ENCODE data around the gene CACNB1.
"Not testable (repeated sequence)": the region's sequence is repeated elsewhere in the genome, so short reads cannot be mapped to it uniquely, and the experiment has no call there.

Gene CACNB1

DNA sequence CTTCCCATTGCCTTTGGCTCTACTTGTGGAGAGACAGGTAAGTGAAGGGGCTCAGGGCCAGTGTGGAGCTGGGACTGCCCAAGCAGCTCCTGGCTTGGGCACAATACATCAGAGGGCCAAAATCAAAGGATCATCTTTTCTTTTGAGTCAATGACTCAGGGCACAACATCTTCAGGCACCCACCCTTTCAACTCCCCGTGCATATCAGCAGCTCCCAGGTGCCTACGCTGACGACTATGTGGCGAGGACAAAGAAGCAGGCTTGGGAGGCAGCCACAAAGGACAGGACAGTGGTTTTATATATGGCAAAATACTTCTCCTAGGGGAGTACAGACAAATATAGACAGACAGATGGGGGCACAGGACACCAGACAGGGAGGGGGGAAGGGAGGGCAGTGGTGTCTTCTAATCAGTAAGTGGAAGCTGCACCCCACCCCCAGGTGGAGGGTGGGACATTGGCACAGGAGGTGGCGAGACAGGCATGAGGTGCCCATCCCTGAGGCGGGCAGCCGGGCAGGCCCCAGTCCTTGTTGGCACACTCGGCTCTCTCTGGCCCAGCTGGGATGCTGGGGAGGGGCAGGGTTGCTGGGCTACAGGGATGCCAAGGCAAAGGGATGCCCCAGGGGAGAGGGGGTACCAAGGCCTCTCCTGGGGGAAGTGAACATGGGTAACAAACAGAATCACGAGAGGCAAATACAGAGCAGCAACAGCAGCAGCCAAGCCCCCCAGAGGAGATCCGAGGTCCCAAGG lies 23.8 kb downstream of the CACNB1 start:
- no peak for DNase-seq

DNA sequence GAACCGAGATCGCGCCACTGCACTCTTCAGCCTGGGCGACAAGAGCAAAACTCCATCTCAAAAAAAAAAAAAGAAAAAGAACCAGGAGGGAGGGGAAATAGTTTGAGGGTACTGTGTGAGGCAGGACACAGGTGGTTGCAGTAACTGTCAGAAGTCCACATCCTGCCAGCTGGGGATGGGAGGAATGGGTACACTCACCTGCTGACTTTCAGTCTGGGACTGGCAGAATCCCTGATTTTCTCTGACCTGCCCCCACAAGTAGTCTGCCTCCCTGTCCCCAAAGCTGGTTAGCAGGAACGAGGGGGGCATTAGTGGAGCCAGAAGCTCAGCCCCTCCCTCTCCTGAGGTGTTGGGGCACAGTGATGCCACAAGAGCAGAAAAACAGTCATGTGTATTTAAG lies 24.4 kb downstream of the CACNB1 start:
- DNase-seq: no peak

DNA sequence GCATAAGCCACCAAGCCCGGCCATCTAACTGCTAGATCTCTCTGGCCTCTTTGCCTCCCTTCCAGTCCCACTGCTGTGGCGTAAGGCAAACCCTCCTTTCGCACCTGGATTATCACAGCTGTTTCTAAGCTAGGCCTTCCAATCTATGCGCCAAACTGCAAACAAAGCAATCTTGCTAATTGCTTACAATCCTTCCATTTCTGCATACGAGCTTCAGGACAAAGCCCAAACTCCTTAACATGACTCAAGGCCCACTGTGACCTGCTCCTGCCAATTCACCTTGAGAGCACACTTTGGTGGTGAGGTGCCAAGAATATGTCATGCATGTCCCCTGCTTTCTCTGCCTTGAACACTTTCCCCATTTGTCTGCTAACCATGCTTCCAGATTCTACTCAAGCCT lies 25.5 kb downstream of the CACNB1 start:
- no peak for DNase-seq

DNA sequence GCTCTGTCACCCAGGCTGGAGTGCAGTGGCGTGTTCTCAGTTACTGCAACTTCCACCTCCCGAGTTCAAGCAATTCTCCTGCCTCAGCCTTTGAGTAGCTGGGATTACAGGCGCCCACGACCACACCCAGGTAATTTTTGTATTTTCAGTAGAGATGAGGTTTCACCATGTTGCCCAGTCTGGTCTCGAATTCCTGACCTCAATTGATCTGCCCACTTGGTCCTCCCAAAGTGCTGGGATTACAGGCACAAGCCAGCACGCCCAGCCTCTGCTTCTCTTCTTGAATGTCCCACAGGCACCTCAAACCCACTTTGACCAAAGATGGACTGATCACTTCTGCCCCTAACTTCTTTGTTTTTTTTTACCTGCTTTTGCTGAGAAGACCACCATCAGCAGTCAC lies 26.9 kb downstream of the CACNB1 start:
- DNase-seq: no peak

DNA sequence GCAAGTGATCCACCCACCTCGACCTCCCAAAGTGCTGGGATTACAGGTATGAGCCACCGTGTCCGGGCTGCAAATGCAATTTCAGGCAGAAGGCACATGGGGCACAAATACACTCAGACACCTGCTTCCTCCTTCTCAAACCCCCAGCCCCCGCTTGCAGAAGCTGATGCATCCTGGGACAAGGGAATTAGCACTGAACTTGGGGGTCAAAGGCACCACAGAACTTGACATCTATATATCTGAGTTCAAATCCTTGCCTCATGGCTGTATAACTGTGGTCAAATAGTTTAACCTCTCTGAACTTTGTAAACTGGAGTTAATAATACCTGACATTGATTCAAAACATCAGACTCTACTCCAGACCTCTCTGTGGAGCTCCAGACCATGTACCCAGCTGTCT lies 27.4 kb downstream of the CACNB1 start:
- DNase-seq: no peak

DNA sequence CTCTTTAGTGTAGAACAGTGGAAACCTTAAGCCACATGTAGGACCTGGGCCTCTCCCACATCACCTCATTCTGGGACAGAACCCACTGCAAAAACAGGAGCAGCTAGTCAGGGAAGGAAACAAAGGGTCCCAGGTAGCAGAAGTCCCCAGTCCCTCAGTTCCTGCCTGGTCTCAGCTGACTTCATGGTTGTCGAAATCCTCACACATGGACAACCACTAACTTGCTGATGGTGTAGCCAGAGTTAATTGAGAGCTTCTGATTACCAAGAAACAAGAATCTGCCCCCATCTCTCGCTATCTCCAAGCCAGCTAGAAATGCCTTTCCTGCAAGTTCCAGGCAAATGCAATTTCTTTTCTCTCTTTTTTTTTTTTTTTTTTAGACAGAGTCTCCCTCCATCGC lies 28.0 kb downstream of the CACNB1 start:
- no peak for DNase-seq

DNA sequence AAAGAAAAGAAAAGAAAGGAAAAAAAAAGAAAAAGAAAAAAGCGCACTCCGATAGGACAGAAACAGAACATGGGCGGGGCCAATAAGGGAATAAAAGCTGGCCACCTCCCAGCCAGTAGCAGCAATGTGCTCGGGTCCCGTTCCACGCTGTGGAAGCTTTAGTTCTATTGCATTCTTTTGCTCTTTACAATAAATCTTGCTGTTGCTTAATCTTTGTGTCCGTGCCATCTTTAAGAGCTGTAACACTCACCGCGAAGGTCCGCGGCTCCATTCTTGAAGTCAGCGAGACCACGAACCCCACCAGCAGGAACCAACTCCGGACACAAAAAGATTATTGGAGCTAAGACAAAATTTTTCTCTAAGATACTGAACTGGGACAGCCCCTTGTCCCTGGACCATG lies 28.4 kb downstream of the CACNB1 start:
- no peak for DNase-seq

DNA sequence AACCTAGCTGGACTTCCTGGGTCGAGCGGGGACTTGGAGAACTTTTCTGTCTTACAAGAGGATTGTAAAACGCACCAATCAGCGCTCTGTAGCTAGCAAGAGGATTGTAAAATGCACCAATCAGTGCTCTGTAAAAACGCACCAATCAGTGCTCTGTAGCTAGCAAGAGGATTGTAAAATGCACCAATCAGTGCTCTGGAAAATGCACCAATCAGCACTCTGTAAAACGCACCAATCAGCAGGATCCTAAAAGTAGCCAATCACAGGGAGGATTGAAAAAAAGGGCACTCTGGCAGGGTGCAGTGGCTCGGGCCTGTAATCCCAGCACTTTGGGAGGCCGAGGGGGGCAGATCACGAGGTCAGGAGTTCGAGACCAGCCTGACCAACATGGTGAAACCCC lies 29.0 kb downstream of the CACNB1 start:
- DNase-seq: not testable (repeated sequence)

DNA sequence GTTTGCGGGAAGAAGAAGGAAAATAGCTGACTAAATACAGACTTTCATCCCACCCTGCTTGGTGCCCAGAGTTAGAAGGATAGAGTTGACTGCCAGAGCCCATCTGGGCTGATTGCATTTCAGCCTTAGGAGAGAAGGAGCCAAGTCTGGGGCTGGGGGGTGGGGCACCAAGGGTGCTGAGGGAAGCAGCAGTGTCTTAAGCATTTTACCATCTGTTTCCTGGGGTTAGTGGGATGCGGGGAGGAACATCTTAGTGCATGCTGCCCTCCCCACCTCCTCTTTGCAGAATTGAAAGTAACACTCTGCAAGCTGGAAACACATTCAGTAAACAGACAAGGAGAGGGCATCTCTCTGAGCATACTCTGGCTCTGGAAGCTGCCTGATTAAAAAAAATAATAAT lies 30.0 kb downstream of the CACNB1 start:
- no peak for DNase-seq

DNA sequence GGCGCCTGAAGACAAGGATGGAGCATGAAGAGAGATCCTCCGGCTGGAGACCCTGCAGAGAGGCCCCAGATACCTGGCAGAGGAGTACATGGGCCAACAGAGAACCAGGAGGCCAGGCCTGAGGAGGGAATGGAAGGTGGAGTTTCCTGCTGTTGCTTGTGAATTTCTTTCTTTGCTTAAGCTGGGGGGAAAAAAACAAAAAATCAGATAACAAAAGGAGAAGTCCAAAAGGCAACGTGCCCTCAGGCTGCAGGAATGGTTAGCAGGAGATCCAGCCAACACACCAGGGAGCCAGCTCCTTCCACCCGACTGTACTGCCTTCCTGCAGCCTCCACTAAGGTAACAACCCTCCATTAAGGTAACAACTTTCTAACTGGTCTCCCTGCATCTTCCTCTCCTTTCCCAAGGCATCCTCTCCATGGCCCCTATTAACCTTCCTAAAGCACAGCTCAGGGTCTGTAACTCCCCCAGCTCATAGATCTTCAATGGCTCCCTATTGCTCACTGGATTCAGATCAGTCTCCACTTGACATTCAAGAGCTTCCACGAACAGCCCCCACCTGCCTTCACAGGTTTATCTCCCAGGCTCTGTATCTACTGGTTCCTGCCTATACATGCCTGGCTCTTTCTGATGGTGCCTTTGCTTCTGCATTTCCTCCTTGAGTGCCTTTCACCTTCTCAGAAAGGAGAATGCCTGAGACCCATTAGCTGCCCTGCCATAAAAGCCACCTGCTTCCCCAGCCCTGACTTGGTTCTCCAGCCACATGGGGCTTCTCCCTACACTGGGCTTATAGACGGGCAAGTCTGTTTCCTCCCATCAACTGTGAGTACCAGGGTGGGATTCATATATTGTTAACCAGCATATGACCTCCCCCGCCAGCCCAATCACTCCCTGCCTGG lies 30.8 kb downstream of the CACNB1 start:
- DNase-seq: no peak

DNA sequence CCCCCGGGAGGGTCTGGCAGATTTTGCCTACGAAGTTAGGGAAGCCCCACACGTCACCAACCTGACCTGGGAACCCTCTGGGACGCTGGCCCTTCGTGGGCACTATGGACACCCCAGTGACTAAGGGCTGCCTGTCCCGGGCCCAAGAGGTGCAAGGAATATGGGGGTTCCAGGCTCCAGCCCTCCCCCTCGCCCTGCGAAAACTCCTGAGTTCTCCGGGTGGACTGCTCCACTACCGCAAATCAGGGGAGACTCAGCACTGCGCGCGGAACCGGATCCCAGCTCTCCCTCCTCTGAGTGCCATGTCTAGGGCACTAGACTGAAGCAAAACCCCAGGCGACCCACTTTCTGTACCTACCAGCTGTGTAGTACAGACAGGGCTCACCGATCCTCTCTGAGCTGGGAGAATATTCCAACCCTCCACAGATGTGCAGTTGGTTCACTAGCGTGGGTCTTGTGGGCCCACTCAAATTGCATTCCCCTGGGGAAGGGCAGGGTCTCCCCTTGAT lies 31.6 kb downstream of the CACNB1 start, which contains the start of gene ARL5C:
TSS of gene ARL5C (minus strand) at position 321 of the 509 bp plus-strand sequence. CDS start 401 bp downstream, outside the sequence.
- no peak for DNase-seq

DNA sequence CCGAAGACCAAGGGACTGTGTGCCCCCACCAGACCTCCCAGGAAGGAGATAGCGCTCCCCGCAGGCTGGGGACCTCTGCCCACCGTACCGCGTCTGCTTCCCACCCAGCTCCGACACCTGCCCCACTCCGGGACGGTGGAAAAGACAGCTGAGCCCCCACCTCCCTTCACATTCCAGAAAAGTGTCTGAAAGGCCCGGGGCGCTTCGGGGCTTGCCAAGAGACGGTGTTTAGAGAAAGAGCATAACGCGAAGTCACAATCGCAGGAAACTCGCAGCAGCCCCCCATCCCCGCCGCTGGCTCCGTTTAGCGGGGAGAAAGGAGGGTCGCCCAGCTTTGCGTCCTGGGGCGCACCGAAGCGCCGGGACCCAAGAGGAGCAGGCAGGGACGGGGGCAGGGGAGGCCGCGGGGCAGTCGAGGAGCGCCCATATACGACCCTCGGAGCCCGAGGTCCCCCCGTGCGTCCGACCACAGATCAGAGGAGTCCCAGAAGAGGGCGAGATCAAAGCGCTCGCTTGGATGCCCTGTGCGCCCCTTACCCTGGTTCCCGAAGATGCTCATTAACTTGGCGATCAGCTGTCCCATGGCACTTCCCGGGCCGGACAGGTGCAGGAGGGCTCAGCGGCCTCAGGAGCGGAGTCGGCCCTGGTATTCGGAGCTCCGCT lies 32.2 kb downstream of the CACNB1 start:
- DNase-seq: no peak

DNA sequence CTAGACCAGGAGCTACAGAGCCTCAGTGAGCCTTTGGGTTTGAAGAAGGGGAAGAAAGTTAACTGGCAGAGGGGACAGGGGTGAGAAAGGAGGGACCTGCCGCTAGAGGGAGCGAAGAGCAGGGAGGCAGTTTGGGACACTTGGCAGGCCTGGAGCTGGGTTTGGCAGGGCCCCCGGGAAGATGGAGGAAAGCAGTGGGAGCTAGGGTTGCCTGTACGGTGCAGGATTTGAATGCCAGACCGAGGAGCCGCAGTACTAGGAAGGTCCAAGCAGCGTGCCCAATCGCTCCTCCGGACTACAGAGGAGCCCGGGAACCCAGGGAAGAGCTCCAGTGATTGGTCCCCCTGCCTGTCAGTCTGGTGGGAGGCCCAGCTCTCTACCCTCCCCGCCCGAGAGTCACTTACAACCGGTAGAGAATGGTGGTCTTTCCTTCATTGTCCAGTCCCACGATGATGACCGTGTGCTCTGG lies 32.8 kb downstream of the CACNB1 start:
- DNase-seq: peak; percentile 83

DNA sequence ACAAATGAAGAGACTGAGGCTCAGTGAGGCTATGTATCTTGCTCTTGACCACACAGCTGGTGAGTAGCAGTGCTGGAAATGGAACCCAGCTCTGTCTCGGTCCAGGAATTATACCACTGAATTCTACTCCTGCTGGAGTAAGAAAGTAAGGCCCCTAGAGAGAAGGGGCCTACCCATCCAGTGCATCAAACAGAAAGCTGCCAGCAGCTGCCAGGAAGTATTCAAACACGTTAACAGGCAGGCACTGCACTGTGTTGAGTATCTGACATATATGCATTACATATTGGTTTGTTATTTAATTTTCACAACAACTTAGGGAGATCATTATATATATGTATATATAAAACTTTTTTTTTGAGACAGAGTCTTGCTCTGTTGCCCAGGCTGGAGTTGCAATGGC lies 35.5 kb downstream of the CACNB1 start:
- DNase-seq: no peak

DNA sequence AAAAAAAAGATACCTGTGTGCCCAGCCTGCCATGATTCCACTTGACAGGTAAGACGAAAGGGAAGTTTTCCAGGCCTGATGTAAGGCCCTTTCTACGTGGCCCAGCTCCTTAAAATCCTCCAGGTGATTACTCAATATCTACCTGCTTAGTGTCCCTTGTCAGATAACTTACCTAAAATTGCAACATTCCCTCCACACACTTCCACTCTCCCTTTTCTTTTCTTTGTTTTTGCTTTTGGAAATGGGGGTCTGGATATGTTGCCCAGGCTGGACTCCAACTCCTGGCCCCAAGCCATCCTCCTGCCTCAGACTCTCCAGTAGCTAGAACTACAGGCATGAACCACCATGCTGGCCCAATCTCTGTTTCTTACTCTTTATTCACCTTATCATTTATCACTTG lies 38.8 kb downstream of the CACNB1 start:
- no peak for DNase-seq

DNA sequence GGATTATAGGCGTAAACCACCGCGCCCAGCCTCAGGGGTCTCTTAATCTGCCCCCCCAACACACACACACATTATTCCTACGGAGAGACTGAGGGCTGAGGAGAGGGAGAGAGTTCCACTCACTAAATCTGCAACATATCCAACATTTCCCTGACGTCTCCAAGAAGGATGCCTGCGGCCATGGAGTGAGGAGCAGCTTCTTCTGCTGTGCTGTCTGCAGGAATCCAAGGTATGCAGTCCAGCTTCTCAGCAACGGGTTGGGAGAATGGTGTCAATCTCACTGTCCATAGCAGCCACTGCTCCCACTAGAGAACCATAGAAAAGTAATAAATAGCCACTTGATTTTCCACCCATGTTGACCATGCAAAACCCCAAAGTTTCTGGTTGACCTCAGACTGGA lies 41.0 kb downstream of the CACNB1 start:
- no peak for DNase-seq

DNA sequence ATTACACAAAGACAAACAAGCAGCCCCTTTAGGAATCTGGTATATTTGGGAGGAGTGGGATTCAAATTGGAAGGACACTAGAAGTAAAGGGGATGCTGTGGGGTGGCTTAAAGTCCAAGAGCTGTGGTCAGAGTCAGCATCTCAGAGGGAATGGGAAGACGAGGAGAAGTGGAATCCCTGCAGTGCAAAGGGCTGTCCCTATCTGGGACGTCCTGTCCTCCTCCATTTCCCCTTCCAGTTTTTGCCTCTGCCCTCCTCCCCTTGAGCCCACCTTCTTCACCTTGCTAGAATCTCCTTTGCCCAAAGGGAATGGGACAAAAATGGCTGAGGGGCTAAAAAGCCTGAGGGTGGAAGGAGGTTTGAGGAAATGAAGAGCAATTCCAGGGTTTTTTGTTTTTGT lies 41.8 kb downstream of the CACNB1 start:
- no peak for DNase-seq

DNA sequence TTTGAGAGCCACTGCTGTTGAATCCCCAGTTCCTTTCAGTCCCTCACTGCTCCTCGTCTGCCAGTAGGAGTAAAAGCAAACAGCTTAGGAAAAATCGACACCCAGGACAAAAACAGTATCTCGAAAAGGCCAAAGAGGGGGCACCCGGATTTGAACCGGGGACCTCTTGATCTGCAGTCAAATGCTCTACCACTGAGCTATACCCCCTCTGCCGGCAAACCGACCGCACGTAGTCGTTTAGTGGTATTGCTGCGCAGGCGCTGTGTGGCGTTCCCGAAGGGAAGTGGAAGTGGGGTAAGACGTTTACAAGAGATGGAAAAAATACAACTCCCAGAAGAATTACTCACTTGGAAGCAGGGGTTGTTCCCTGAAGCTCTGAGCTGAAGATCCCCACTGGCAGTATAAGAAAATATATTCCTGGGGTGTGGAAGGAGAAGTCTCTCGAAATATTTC lies 43.8 kb downstream of the CACNB1 start:
- DNase-seq: peak; percentile 60

DNA sequence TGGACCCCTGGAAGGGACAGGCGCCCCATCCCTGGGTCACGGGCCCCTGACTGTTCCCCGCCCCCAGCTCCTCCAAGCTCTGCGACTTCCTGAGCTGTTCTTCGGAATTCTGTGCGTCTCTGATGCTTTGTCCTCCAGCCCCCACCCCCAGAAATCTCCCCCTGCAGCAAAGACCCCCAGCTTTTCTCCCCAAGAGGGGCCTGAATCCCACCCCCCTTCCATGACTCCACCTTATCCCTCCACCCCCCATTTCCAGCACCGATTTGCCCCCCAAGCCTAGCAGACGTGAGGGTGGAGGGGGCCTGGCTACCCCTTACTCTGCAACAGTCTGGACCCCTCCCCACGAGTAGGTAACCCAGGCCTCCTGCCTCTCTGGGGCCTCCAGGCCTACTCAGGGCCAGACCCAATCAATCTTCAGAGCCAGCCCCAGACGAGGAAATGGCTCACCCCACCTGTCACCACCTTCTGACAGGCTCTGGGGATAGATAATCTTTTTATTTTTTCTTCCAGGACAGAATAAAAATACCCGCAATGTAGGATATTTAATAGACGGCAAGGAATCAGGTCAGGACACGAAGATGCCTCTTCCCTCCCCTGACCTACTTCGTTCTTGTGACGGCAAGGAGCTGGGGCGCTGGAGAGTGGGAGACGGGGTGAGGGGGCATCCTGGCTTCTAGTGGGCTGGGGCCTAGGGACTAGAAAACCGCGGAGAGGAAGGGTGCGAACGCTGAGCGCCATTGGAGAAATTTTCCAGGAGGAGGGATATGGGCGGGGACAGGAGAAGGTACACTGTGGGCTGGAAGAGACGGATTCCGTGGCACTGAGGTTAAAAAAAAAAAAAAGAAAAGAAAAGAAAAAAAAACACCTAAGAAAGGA lies 45.3 kb downstream of the CACNB1 start:
- DNase-seq: no peak

DNA sequence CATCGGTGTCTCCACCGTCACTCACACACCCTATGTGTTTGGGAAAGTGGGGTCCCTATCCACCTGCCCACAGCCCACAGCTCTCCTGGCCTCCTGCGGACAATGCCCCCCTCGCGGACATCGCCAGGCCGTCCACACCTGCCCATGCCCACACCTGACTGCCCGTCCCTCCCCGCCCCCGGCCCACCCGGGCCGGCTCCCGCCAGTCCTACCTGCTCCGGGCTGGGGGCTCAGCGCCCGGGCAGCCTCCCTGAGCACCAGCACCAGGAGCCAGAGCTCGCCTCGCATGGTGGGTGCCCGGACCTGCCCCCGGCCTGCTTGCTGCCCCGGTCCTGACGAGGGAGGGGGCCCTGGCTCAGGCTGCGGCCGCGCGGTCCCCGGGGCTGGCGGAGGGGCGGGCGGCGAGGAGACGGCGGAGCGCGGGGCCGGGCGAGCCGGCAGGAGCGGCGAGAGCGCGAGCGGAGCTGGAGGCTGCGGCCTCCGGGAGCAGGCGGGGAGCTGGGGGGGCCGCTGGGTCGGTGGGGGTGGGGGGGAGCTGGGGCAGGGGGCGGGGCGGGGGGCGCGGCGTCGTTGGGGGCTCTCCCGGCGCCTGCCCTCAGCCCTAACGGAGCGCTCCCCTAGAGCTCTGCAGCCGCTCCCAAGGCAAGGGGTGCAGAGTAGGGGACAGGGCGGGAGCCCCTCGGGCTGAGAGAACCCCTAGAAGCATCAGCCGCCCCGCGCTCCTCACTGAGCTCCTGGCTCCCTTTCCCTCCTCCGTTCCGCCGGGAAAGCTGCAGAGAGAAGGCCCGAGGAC lies 46.1 kb downstream of the CACNB1 start, which contains the start of gene PLXDC1:
TSS of gene PLXDC1 (minus strand) at position 488 of the 793 bp plus-strand sequence. CDS start at position 288, 200 bp downstream.
- DNase-seq: no peak

DNA sequence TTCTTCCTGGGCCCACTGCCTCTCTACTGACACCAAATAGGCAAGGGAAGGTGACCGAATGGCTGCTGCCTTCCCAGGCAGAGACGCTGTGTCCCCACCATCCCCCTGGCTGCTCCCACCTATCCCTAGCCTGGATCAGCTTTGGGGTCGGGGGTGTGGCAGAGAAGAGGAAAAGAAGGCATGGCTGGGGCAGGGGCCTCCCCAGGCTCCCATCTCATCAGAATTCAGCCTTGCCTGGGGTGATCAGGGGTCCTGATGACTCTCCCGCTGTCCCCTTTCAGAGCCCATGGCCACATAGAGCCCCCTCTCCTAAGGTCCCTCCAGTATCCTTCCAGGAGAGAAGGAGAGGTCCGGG lies 46.7 kb downstream of the CACNB1 start:
- no peak for DNase-seq

All from 8988T (cell line).